Activated CD8-positive, alpha-beta T cell treated with anti-CD3 and anti-CD28 coated beads for 36 hours (primary cell): Measurements from ENCODE around the gene ARF6. TPM values are rescaled to one million over a fixed set of nuclear protein-coding genes. Genes with fewer than 3 reads are reported as not detected.
A peak's percentile ranks its signal among the peaks of the same experiment; 100 is the strongest.

Experiments used
- ATAC-seq: fragments of 200-7000 bp; cut with Tn5 transposase; one replicate; pipeline ENCODE4 v1.10.0; 2021; ENCODE audit warnings: mild to moderate bottlenecking, moderate library complexity
- CTCF ChIA-PET: fragments of 350-600 bp; sonication (Branson Sonifier 250); formaldehyde crosslinking; loops from one replicate; lab custom pipeline; 2021; ENCODE audit warnings: antibody characterized with exemption; lab: Charles Lee
- POLR2A ChIA-PET: fragments of 350-600 bp; sonication (Branson Sonifier 250); formaldehyde crosslinking; loops from one replicate; lab custom pipeline; 2021; ENCODE audit warnings: antibody characterized with exemption; lab: Charles Lee
- DNase-seq: peaks from one replicate; pipeline ENCODE4 v3.0.0-alpha.2; 2020
- H3K27ac Mint-ChIP-seq: one replicate; pipeline ENCODE4 v1.8.0; 2021; ENCODE audit warnings: mild to moderate bottlenecking, mixed read lengths
- H3K27me3 Mint-ChIP-seq: one replicate; pipeline ENCODE4 v1.8.0; 2021; ENCODE audit warnings: mixed read lengths
- H3K36me3 Mint-ChIP-seq: one replicate; pipeline ENCODE4 v1.8.0; 2021; ENCODE audit warnings: low read depth, mixed read lengths
- H3K4me1 Mint-ChIP-seq: one replicate; pipeline ENCODE4 v1.8.0; 2021; ENCODE audit warnings: low read depth, mixed read lengths
- H3K4me3 Mint-ChIP-seq: one replicate; pipeline ENCODE4 v1.8.0; 2021; ENCODE audit warnings: mild to moderate bottlenecking, moderate library complexity, mixed read lengths
- H3K9me3 Mint-ChIP-seq: one replicate; pipeline ENCODE4 v1.8.0; 2021; ENCODE audit warnings: mixed read lengths
- CTCF ChIP-seq: fragments of 200-600 bp; IDR thresholded peaks from one replicate; pipeline ENCODE4 v1.8.0; 2022; ENCODE audit warnings: antibody characterized with exemption, mild to moderate bottlenecking
- intact Hi-C: fragments of 100-400 bp; cut with micrococcal nuclease; formaldehyde crosslinking; loops from one replicate; pipeline ENCODE4 v1.10.0; 2022
- total RNA-seq, 2 experiments: library from RNA; stranded (reverse); gene quantifications; one replicate each; pipeline ENCODE4 v1.2.3, GENCODE V29; 2021

ARF6 gene
- total RNA-seq, 2 experiments from 2014 or later = 170 TPM

- no peak for TF ChIP-seq CTCF
- no peaks in the 10 kb centered on the region for H3K9me3 Mint-ChIP-seq
- no peak for ATAC-seq
Measured at GRCh38 chr14:49875640-49876198, 17.2 kb upstream of the ARF6 start.

GRCh38 chr14:49876563-49877127 lies 16.2 kb upstream of the ARF6 start:
- ATAC-seq (no peak), DNase-seq (no peak)
- Mint-ChIP-seq H3K27ac (no peak overlapping the region), H3K27me3 (no peaks in the 10 kb centered on the region), H3K9me3 (no peaks in the 10 kb centered on the region), H3K4me1 (peaks cover 18% of the 10 kb centered on the region), H3K36me3 (no peaks in the 10 kb centered on the region), H3K4me3 (no peak overlapping the region)
- intact Hi-C loops = no loop called here
- ChIA-PET POLR2A (interaction anchor here (0.9 to 1.0 kb wide), 2 partner anchors 10 to 16 kb away, joined by 4 read pairs; partner anchors contain the start of gene ARF6), CTCF (interaction anchor here (0.8 to 1.5 kb wide), 2 partner anchors 11 to 250 kb away, joined by 3 to 9 read pairs; no protein-coding TSS in a partner anchor)
- TF ChIP-seq CTCF = no peak

More at GRCh38 chr14:49875640-49876198, 17.2 kb upstream of the ARF6 start:
- intact Hi-C loops = no loop called here
- ChIA-PET POLR2A (interaction anchor here (0.9 to 1.0 kb wide), 2 partner anchors 9 to 17 kb away, joined by 4 read pairs; partner anchors contain the start of gene ARF6), CTCF (interaction anchor here (1.5 kb wide), 1 partner anchor 11 kb away, joined by 9 read pairs; no protein-coding TSS in a partner anchor)
- Mint-ChIP-seq H3K27ac (no peak overlapping the region), H3K27me3 (no peaks in the 10 kb centered on the region), H3K4me1 (peaks cover 24% of the 10 kb centered on the region), H3K4me3 (no peak overlapping the region), H3K36me3 (no peaks in the 10 kb centered on the region)
- no peak for DNase-seq

- Mint-ChIP-seq H3K4me1 (peaks cover 20% of the 10 kb centered on the region), H3K4me3 (no peak overlapping the region), H3K27me3 (no peaks in the 10 kb centered on the region), H3K9me3 (no peaks in the 10 kb centered on the region), H3K27ac (no peak overlapping the region), H3K36me3 (no peaks in the 10 kb centered on the region)
- peak; percentile 84 for DNase-seq
- peak; percentile 98 for ATAC-seq
- ChIA-PET CTCF (interaction anchor here (0.6 to 2.5 kb wide), 35 partner anchors 9 to 276 kb away, joined by 3 to 31 read pairs (median 4); partner anchors contain the start of genes ARF6, NEMF and VCPKMT), POLR2A (interaction anchor here (1.0 to 2.7 kb wide), 7 partner anchors 10 to 225 kb away, joined by 3 to 17 read pairs (median 4); partner anchors contain the start of genes ARF6 and NEMF)
- intact Hi-C loops = no loop called here
- TF ChIP-seq CTCF = peak; percentile 77
Measured at GRCh38 chr14:49879646-49880204, 13.2 kb upstream of the ARF6 start.

- no peak for DNase-seq
- ChIA-PET CTCF (interaction anchor here (0.6 to 2.5 kb wide), 30 partner anchors 8 to 276 kb away, joined by 3 to 31 read pairs (median 4); partner anchors contain the start of genes ARF6, NEMF and VCPKMT), POLR2A (interaction anchor here (1.0 to 2.7 kb wide), 7 partner anchors 11 to 224 kb away, joined by 3 to 17 read pairs (median 4); partner anchors contain the start of genes ARF6 and NEMF)
- Mint-ChIP-seq H3K27me3 (no peaks in the 10 kb centered on the region), H3K27ac (peak overlapping the region; percentile 64), H3K4me1 (peaks cover 20% of the 10 kb centered on the region), H3K36me3 (no peaks in the 10 kb centered on the region), H3K9me3 (no peaks in the 10 kb centered on the region), H3K4me3 (no peak overlapping the region)
- no peak for TF ChIP-seq CTCF
- intact Hi-C loops = no loop called here
- ATAC-seq = peak; percentile 17
Measured at GRCh38 chr14:49880267-49881064, 12.4 kb upstream of the ARF6 start.
